ENCODE measurements around the gene SNX5. TPM values are rescaled to one million over a fixed set of nuclear protein-coding genes. Genes with fewer than 3 reads are reported as not detected.

Gene SNX5
- total RNA-seq, 1 experiment from 2014 or later = 43.0 TPM

DNA sequence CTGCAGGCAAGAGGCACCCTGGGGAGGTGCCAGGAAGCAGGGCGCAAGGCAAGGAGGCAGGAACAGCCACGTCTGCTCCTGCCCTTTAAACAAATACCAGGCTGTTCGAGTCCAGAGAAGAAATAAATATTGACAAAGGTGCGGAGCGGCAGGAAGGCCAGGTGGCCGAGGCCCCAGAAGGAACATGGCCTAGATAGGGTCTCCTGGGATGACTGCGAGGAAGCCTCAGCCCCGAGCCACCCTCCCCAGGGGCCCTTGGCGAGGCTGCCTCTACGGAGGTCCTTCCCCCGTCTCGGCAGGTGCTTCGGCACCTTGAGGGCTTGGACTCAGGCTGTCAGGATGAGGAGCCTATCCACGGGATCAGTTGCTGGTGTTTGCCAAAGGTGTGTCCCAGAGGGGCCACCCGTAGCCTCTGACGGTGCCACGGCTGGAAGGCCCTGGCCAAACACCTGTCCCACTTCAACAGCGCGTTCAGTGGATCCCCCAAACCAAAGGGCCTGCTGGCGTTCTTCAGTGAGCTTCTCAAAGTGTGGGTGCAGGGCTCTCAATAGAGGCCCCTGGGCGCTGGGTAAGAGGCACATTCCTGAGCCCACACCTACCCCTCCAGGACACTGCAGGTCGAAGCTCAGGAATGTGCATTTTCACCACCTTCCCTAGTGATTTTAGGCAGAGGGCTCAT, 39.8 kb downstream of the SNX5 start:
- H3K9me3 Mint-ChIP-seq (ENCODE audit: low read depth, unreplicated experiment) = no peaks in the 10 kb centered on the region
- CTCF ChIA-PET = no interaction called here
- intact Hi-C loops (cut with micrococcal nuclease; ENCODE audit: unreplicated experiment) = no loop called here
- no peak for DNase-seq
- TF ChIP-seq, protein P1, sequence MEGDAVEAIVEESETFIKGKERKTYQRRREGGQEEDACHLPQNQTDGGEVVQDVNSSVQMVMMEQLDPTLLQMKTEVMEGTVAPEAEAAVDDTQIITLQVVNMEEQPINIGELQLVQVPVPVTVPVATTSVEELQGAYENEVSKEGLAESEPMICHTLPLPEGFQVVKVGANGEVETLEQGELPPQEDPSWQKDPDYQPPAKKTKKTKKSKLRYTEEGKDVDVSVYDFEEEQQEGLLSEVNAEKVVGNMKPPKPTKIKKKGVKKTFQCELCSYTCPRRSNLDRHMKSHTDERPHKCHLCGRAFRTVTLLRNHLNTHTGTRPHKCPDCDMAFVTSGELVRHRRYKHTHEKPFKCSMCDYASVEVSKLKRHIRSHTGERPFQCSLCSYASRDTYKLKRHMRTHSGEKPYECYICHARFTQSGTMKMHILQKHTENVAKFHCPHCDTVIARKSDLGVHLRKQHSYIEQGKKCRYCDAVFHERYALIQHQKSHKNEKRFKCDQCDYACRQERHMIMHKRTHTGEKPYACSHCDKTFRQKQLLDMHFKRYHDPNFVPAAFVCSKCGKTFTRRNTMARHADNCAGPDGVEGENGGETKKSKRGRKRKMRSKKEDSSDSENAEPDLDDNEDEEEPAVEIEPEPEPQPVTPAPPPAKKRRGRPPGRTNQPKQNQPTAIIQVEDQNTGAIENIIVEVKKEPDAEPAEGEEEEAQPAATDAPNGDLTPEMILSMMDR (IDR thresholded peaks at IDR 0.05; ENCODE audit: unreplicated experiment) = no peak
- no peak overlapping the region for H3K4me3 Mint-ChIP-seq (ENCODE audit: low read depth, unreplicated experiment)
- no peaks in the 10 kb centered on the region for H3K36me3 Mint-ChIP-seq (ENCODE audit: insufficient read depth, unreplicated experiment)
- no peaks in the 10 kb centered on the region for H3K27me3 Mint-ChIP-seq (ENCODE audit: unreplicated experiment)
- no peak overlapping the region for H3K27ac Mint-ChIP-seq (ENCODE audit: unreplicated experiment)
- no peaks in the 10 kb centered on the region for H3K4me1 Mint-ChIP-seq (ENCODE audit: low read depth, unreplicated experiment)
- BruUV-seq (replicated peaks) = no TSS peak

DNA sequence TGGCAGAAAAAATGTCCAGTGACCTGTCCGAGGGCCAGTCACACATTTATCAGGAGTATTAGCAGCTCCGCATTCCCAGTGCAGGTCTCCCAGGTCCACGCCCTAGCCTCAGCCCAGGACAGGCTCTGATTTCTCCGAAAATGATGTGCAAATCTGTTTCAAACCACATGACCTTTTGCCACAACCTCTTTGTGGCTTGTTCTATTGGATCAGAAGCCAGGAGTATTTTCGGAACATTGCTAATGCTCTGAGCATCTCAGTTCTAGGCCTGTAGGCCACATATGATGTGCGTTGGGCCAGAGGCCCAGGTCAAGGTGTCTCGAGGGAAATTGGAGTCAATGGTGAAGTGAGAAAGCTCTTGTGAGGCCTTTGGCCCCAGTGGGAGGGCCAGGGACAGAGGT, 40.4 kb downstream of the SNX5 start:
- CTCF ChIA-PET = no interaction called here
- H3K9me3 Mint-ChIP-seq (ENCODE audit: low read depth, unreplicated experiment) = no peaks in the 10 kb centered on the region
- no peak for DNase-seq
- H3K36me3 Mint-ChIP-seq (ENCODE audit: insufficient read depth, unreplicated experiment) = no peaks in the 10 kb centered on the region
- no TSS peak for BruUV-seq (replicated peaks)
- H3K27me3 Mint-ChIP-seq (ENCODE audit: unreplicated experiment) = no peaks in the 10 kb centered on the region
- no peaks in the 10 kb centered on the region for H3K4me1 Mint-ChIP-seq (ENCODE audit: low read depth, unreplicated experiment)
- H3K4me3 Mint-ChIP-seq (ENCODE audit: low read depth, unreplicated experiment) = no peak overlapping the region
- TF ChIP-seq, protein P1 (IDR thresholded peaks at IDR 0.05; ENCODE audit: unreplicated experiment) = no peak
- intact Hi-C loops (cut with micrococcal nuclease; ENCODE audit: unreplicated experiment) = no loop called here
- no peak overlapping the region for H3K27ac Mint-ChIP-seq (ENCODE audit: unreplicated experiment)

DNA sequence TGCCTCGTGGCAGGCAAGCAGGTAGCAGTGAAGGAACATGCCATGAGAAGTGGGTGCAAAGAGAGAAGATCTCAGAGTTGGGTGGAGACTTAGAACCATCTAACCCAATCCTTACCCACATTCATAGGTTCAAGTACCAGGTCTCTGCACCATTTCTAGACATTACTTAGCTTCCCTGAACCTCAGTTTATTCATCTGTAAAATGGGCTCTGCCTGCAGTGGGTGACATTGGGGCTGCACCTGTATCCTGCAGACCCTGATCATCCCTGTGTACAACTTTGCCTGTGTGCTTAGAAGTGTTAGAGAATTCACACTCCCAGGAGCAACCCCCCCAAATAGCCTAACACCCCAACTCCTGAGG, 42.7 kb downstream of the SNX5 start:
- Mint-ChIP-seq H3K27ac (ENCODE audit: unreplicated experiment) (no peak overlapping the region), H3K9me3 (ENCODE audit: low read depth, unreplicated experiment) (no peaks in the 10 kb centered on the region), H3K36me3 (ENCODE audit: insufficient read depth, unreplicated experiment) (no peaks in the 10 kb centered on the region), H3K4me1 (ENCODE audit: low read depth, unreplicated experiment) (no peaks in the 10 kb centered on the region), H3K4me3 (ENCODE audit: low read depth, unreplicated experiment) (no peak overlapping the region), H3K27me3 (ENCODE audit: unreplicated experiment) (no peaks in the 10 kb centered on the region)
- intact Hi-C loops (cut with micrococcal nuclease; ENCODE audit: unreplicated experiment) = no loop called here
- no peak for DNase-seq
- BruUV-seq (replicated peaks) = no TSS peak
- TF ChIP-seq, protein P1 (IDR thresholded peaks at IDR 0.05; ENCODE audit: unreplicated experiment) = no peak
- CTCF ChIA-PET = interaction anchor here (0.6 kb wide), 1 partner anchor 527 kb away, joined by 4 read pairs; no protein-coding TSS in a partner anchor

DNA sequence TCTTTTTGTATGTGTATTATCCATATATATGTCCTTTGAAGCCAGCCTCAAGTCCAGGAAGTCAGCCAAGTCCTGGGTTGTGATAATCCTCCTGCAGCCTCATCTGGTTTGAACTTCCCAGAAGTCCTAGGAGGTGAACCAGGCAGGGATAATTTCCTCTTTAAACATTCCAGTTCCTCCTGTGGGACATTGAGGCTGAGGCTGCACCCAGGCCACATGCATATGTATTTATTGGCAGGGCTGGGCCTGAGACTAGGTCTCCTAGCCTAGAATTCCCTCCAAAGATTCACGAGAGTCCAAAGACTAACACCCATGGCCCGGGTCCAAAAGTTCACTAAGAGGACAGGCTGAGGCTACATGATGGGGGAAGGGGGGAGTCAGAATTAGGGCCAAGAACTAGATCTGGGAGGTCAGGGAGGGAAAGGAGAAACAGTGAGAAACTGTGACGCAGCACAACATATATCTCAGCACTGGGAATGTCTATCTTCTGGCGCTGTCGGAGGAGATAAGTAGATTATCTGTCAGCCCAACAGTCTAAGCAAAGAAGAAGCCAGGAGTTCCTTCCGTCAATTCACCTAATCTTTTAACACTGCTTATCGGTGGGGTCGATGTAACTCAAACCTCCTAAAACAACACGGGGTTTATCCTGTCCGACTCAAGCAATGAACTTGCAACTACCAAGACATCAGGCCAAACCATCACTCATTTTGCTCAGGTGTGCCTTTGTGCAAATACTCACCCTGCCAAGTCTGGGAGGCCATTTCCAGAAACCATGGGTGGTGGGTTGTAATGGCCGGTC, 43.3 kb downstream of the SNX5 start:
- Mint-ChIP-seq H3K27ac (ENCODE audit: unreplicated experiment) (no peak overlapping the region), H3K4me1 (ENCODE audit: low read depth, unreplicated experiment) (no peaks in the 10 kb centered on the region), H3K36me3 (ENCODE audit: insufficient read depth, unreplicated experiment) (no peaks in the 10 kb centered on the region), H3K9me3 (ENCODE audit: low read depth, unreplicated experiment) (no peaks in the 10 kb centered on the region), H3K4me3 (ENCODE audit: low read depth, unreplicated experiment) (no peak overlapping the region), H3K27me3 (ENCODE audit: unreplicated experiment) (no peaks in the 10 kb centered on the region)
- no peak for DNase-seq
- intact Hi-C loops (cut with micrococcal nuclease; ENCODE audit: unreplicated experiment) = no loop called here
- CTCF ChIA-PET = no interaction called here
- TF ChIP-seq, protein P1 (IDR thresholded peaks at IDR 0.05; ENCODE audit: unreplicated experiment) = no peak
- no TSS peak for BruUV-seq (replicated peaks)
